Smooth muscle cell (in vitro differentiated cells): ENCODE results near the gene FBXO24. TPM values are rescaled to one million over a fixed set of nuclear protein-coding genes. Genes with fewer than 3 reads are reported as not detected.

Source experiments
- DNase-seq: peaks from one replicate; lab custom pipeline; 2025; ENCODE audit not compliant: unreplicated experiment; lab: John Stamatoyannopoulos, UW
- H2AFZ ChIP-seq: fragments of 200-600 bp; sonication (generic); 2 replicates; pipeline ENCODE4 v1.6.0; 2016; ENCODE audit warnings: antibody characterized with exemption, low read depth, mild to moderate bottlenecking
- H3F3A ChIP-seq: fragments of 200-600 bp; sonication (generic); 2 replicates; pipeline ENCODE4 v1.6.0; 2017; ENCODE audit warnings: antibody characterized with exemption, low read depth
- H3K27ac ChIP-seq: fragments of 200-600 bp; sonication (generic); 2 replicates; pipeline ENCODE4 v1.5.1; 2016; ENCODE audit warnings: low read depth, mild to moderate bottlenecking
- H3K27me3 ChIP-seq: fragments of 200-600 bp; sonication (generic); 2 replicates; pipeline ENCODE4 v1.6.1; 2016; ENCODE audit warnings: low read depth, mild to moderate bottlenecking
- H3K36me3 ChIP-seq: fragments of 200-600 bp; sonication (generic); 2 replicates; pipeline ENCODE4 v1.5.1; 2016; ENCODE audit warnings: low read depth
- H3K4me1 ChIP-seq: fragments of 200-600 bp; sonication (generic); 2 replicates; pipeline ENCODE4 v1.5.1; 2016; ENCODE audit warnings: low read depth
- H3K4me2 ChIP-seq: fragments of 200-600 bp; sonication (generic); 2 replicates; pipeline ENCODE4 v1.6.0; 2016; ENCODE audit warnings: mild to moderate bottlenecking
- H3K4me3 ChIP-seq: fragments of 200-600 bp; sonication (generic); 2 replicates; pipeline ENCODE4 v1.5.1; 2016; ENCODE audit warnings: mild to moderate bottlenecking
- H3K79me2 ChIP-seq: fragments of 200-600 bp; sonication (generic); 2 replicates; pipeline ENCODE4 v1.6.0; 2016; ENCODE audit warnings: low read depth, mild to moderate bottlenecking
- H3K9ac ChIP-seq: fragments of 200-600 bp; sonication (generic); 2 replicates; pipeline ENCODE4 v1.6.0; 2016; ENCODE audit warnings: low read depth
- H3K9me3 ChIP-seq: fragments of 200-600 bp; sonication (generic); replicated peaks from 2 replicates; pipeline ENCODE4 v1.5.1; 2016; ENCODE audit warnings: low read depth
- H4K20me1 ChIP-seq: fragments of 200-600 bp; sonication (generic); 2 replicates; pipeline ENCODE4 v1.6.0; 2016; ENCODE audit warnings: low read depth
- CTCF ChIP-seq: fragments of 200-600 bp; sonication (generic); IDR thresholded peaks from 2 replicates; pipeline ENCODE4 v1.5.1; 2017; ENCODE audit warnings: borderline replicate concordance, mild to moderate bottlenecking, antibody characterized with exemption; ENCODE audit not compliant: insufficient read depth, poor library complexity, severe bottlenecking
- WGBS: methylation state at CpG from one replicate; pipeline ENCODE4 v1.1.7; 2016; ENCODE audit warnings: low lambda C conversion rate; 5-methylcytosine and 5-hydroxymethylcytosine counted together
- polyA plus RNA-seq: library from polyadenylated mRNA; unstranded; fragments of >200 nt; fragmentation: Nextera tagmentation; extraction: Ambion mirVana; gene quantifications from 2 replicates; pipeline ENCODE4 v1.2.1, GENCODE V29; 2016
- small RNA-seq: library from RNA; depleted of rRNA; stranded (forward); fragments of <200 nt; gene quantifications from one replicate; pipeline ENCODE3, GENCODE V24; 2014
- total RNA-seq: library from RNA; depleted of rRNA; stranded (reverse); fragments of >200 nt; gene quantifications from 2 replicates; pipeline ENCODE4 v1.2.3, GENCODE V29; 2014

FBXO24 gene
- total and polyA plus RNA-seq, 2 experiments from 2014 or later, result 0.22 to 0.61 TPM

- Histone ChIP-seq H3K36me3 (no peaks in the 10 kb centered on the region), H4K20me1 (no peaks in the 10 kb centered on the region), H3K4me2 (no peak overlapping the region), H3K79me2 (no peaks in the 10 kb centered on the region), H3F3A (no peaks in the 10 kb centered on the region), H3K4me3 (no peak overlapping the region), H3K27me3 (no peaks in the 10 kb centered on the region), H2AFZ (no peak overlapping the region), H3K27ac (no peak overlapping the region), H3K4me1 (no peaks in the 10 kb centered on the region), H3K9ac (no peak overlapping the region), H3K9me3 (no peaks in the 10 kb centered on the region)
- no peak for DNase-seq
- no peak for TF ChIP-seq CTCF
- 91% methylated on average over 10 of the region's 10 CpGs for WGBS
Measured at GRCh38 chr7:100641860-100642533, 55.9 kb downstream of the FBXO24 start.

- no peak overlapping the region for H2AFZ ChIP-seq
- no peaks in the 10 kb centered on the region for H3K79me2 ChIP-seq
- no peak overlapping the region for H3K9ac ChIP-seq
- H3K9me3 ChIP-seq, result no peaks in the 10 kb centered on the region
- no peaks in the 10 kb centered on the region for H3K27me3 ChIP-seq
- H3K4me2 ChIP-seq, result no peak overlapping the region
- no peaks in the 10 kb centered on the region for H3K36me3 ChIP-seq
- H4K20me1 ChIP-seq, result no peaks in the 10 kb centered on the region
- H3K4me1 ChIP-seq, result no peaks in the 10 kb centered on the region
- no peak for TF ChIP-seq CTCF
- no peak for DNase-seq
- 81% methylated on average over 8 of the region's 11 CpGs for WGBS
- H3K27ac ChIP-seq, result no peak overlapping the region
- H3F3A ChIP-seq, result no peaks in the 10 kb centered on the region
- no peak overlapping the region for H3K4me3 ChIP-seq
Measured at GRCh38 chr7:100642534-100642907, 56.4 kb downstream of the FBXO24 start.

- no peak for TF ChIP-seq CTCF
- H3K9me3 ChIP-seq, result no peaks in the 10 kb centered on the region
- DNase-seq, result no peak
Measured at GRCh38 chr7:100649826-100650565, 63.9 kb downstream of the FBXO24 start.

More at GRCh38 chr7:100649826-100650565, 63.9 kb downstream of the FBXO24 start:
- H3F3A ChIP-seq, result no peaks in the 10 kb centered on the region
- H2AFZ ChIP-seq, result no peak overlapping the region
- H3K9ac ChIP-seq, result no peak overlapping the region
- peaks cover 5% of the 10 kb centered on the region for H3K27me3 ChIP-seq
- no peaks in the 10 kb centered on the region for H3K79me2 ChIP-seq
- no peaks in the 10 kb centered on the region for H4K20me1 ChIP-seq
- 76% methylated on average over 13 of the region's 15 CpGs for WGBS
- no peak overlapping the region for H3K27ac ChIP-seq
- H3K4me3 ChIP-seq, result no peak overlapping the region
- no peaks in the 10 kb centered on the region for H3K4me1 ChIP-seq
- no peak overlapping the region for H3K4me2 ChIP-seq
- no peaks in the 10 kb centered on the region for H3K36me3 ChIP-seq

Small RNA genes lying within 50 kb of the gene (small RNA-seq; reads per million reads assigned to genes)
- not detected for gene SAP25

Other genes with a start within 250 kb of the FBXO24 start
- 12.0 TPM in 2 replicates for gene PILRB, start 228.2 kb upstream of the FBXO24 start, total RNA-seq
- gene PILRB, start 228.2 kb upstream of the FBXO24 start, polyA plus RNA-seq, result 10.1 and 14.5 TPM in 2 replicates
- 1.3 and 1.4 TPM in 2 replicates for gene PILRA, start 212.8 kb upstream of the FBXO24 start, total RNA-seq
- 1.8 and 2.0 TPM in 2 replicates for gene PILRA, start 212.8 kb upstream of the FBXO24 start, polyA plus RNA-seq
- 0.27 and 5.3 TPM in 2 replicates for gene ZCWPW1, start 157.6 kb upstream of the FBXO24 start, total RNA-seq
- gene ZCWPW1, start 157.6 kb upstream of the FBXO24 start, polyA plus RNA-seq, result 3.8 and 3.9 TPM in 2 replicates
- 19.7 and 20.3 TPM in 2 replicates for gene MEPCE, start 156.5 kb upstream of the FBXO24 start, total RNA-seq
- 14.8 and 14.9 TPM in 2 replicates for gene MEPCE, start 156.5 kb upstream of the FBXO24 start, polyA plus RNA-seq
- gene PPP1R35, start 149.8 kb upstream of the FBXO24 start, total RNA-seq, result 12.5 and 21.5 TPM in 2 replicates
- 41.6 and 46.0 TPM in 2 replicates for gene PPP1R35, start 149.8 kb upstream of the FBXO24 start, polyA plus RNA-seq
- not detected in 2 replicates for gene SPACDR, start 122.1 kb upstream of the FBXO24 start, total RNA-seq
- gene SPACDR, start 122.1 kb upstream of the FBXO24 start, polyA plus RNA-seq, result 0.58 and 2.2 TPM in 2 replicates
- 14.5 and 20.0 TPM in 2 replicates for gene TSC22D4, start 107.1 kb upstream of the FBXO24 start, total RNA-seq
- 46.9 and 51.1 TPM in 2 replicates for gene TSC22D4, start 107.1 kb upstream of the FBXO24 start, polyA plus RNA-seq
- 1.6 and 2.3 TPM in 2 replicates for gene NYAP1, start 102.4 kb upstream of the FBXO24 start, total RNA-seq
- gene NYAP1, start 102.4 kb upstream of the FBXO24 start, polyA plus RNA-seq, result 0.07 TPM in 1 of 2 replicates, not detected in the other
- 2.7 TPM in 2 replicates for gene AGFG2, start 47.1 kb upstream of the FBXO24 start, total RNA-seq
- 4.0 and 8.4 TPM in 2 replicates for gene AGFG2, start 47.1 kb upstream of the FBXO24 start, polyA plus RNA-seq
- gene SAP25, start 12.4 kb upstream of the FBXO24 start, total RNA-seq, result not detected in 2 replicates
- gene SAP25, start 12.4 kb upstream of the FBXO24 start, polyA plus RNA-seq, result 1.9 and 2.6 TPM in 2 replicates
- gene LRCH4, start 199 bp upstream of the FBXO24 start, total RNA-seq, result 31.9 and 48.2 TPM in 2 replicates
- 58.5 and 68.2 TPM in 2 replicates for gene LRCH4, start 199 bp upstream of the FBXO24 start, polyA plus RNA-seq
- gene PCOLCE, start 16.0 kb downstream of the FBXO24 start, total RNA-seq, result 169 TPM in 2 replicates
- gene PCOLCE, start 16.0 kb downstream of the FBXO24 start, polyA plus RNA-seq, result 526 and 754 TPM in 2 replicates
- gene MOSPD3, start 26.2 kb downstream of the FBXO24 start, total RNA-seq, result 10.5 and 12.1 TPM in 2 replicates
- gene MOSPD3, start 26.2 kb downstream of the FBXO24 start, polyA plus RNA-seq, result 46.9 and 47.8 TPM in 2 replicates
- gene TFR2, start 55.2 kb downstream of the FBXO24 start, total RNA-seq, result 1.8 and 1.9 TPM in 2 replicates
- gene TFR2, start 55.2 kb downstream of the FBXO24 start, polyA plus RNA-seq, result 3.2 TPM in 2 replicates
- gene ACTL6B, start 70.1 kb downstream of the FBXO24 start, total RNA-seq, result not detected in 2 replicates
- gene ACTL6B, start 70.1 kb downstream of the FBXO24 start, polyA plus RNA-seq, result not detected in 2 replicates
- gene GNB2, start 87.4 kb downstream of the FBXO24 start, total RNA-seq, result 90.7 and 91.7 TPM in 2 replicates
- 219 and 238 TPM in 2 replicates for gene GNB2, start 87.4 kb downstream of the FBXO24 start, polyA plus RNA-seq
- 10.7 and 13.1 TPM in 2 replicates for gene GIGYF1, start 107.9 kb downstream of the FBXO24 start, total RNA-seq
- 8.5 and 11.8 TPM in 2 replicates for gene GIGYF1, start 107.9 kb downstream of the FBXO24 start, polyA plus RNA-seq
- 19.5 and 19.6 TPM in 2 replicates for gene POP7, start 119.8 kb downstream of the FBXO24 start, total RNA-seq
- 58.7 and 62.3 TPM in 2 replicates for gene POP7, start 119.8 kb downstream of the FBXO24 start, polyA plus RNA-seq
- gene EPO, start 134.1 kb downstream of the FBXO24 start, total RNA-seq, result not detected in 2 replicates
- gene EPO, start 134.1 kb downstream of the FBXO24 start, polyA plus RNA-seq, result not detected in 2 replicates
- not detected in 2 replicates for gene ZAN, start 147.3 kb downstream of the FBXO24 start, total RNA-seq
- gene ZAN, start 147.3 kb downstream of the FBXO24 start, polyA plus RNA-seq, result not detected in 2 replicates
- 45.4 and 49.4 TPM in 2 replicates for gene EPHB4, start 241.2 kb downstream of the FBXO24 start, total RNA-seq
- 50.5 and 56.3 TPM in 2 replicates for gene EPHB4, start 241.2 kb downstream of the FBXO24 start, polyA plus RNA-seq